PFSK-1 (cell line): ENCODE data around the gene KIF26A.

ENCODE experiments used
- FOXP2 ChIP-seq: optimal IDR thresholded peaks from 2 replicates; pipeline ENCODE3; 2011; ENCODE audit warnings: borderline replicate concordance, control low read depth, inconsistent platforms; ENCODE audit not compliant: insufficient read depth; ENCODE audit errors: extremely low read length, extremely low read depth
- POLR2AphosphoS5 ChIP-seq: IDR thresholded peaks from 2 replicates; pipeline ENCODE4 v1.6.1; 2012; ENCODE audit warnings: low read depth, mild to moderate bottlenecking, control low read depth, low read length, moderate library complexity
- REST ChIP-seq, 2 experiments: IDR thresholded peaks; 2 replicates each; pipeline versions ENCODE4 v1.6.1 to v1.8.0; 2011 to 2012; ENCODE audit warnings: low read depth in 2 of 2, low read length in 2 of 2, control low read depth in 1 of 2, inconsistent platforms in 1 of 2, mild to moderate bottlenecking in 1 of 2, moderate library complexity in 1 of 2; ENCODE audit not compliant: insufficient read depth in 1 of 2
- SIN3A ChIP-seq: IDR thresholded peaks from 2 replicates; pipeline ENCODE4 v1.6.1; 2012; ENCODE audit warnings: mild to moderate bottlenecking, low read length, moderate library complexity, borderline replicate concordance; ENCODE audit not compliant: insufficient read depth
- TAF1 ChIP-seq: IDR thresholded peaks from 2 replicates; pipeline ENCODE4 v1.6.1; 2012; ENCODE audit warnings: low read length, control low read depth, borderline replicate concordance; ENCODE audit not compliant: insufficient read depth

GRCh38 chr14:104177411-104177810 lies 39.0 kb downstream of the KIF26A start:
- TF ChIP-seq POLR2AphosphoS5 (no peak), TAF1 (no peak), REST (IDR thresholded peaks at IDR 0.05; ENCODE audit: insufficient read depth in 1 of 2, low read depth in 2 of 2, low read length in 2 of 2) (no peak), SIN3A (no peak), FOXP2 (no peak)
